ENCODE measurements around the gene SLC45A2. TPM values are rescaled to one million over a fixed set of nuclear protein-coding genes. Genes with fewer than 3 reads are reported as not detected.
"Not testable (repeated sequence)": the region's sequence is repeated elsewhere in the genome, so short reads cannot be mapped to it uniquely, and the experiment has no call there.

SLC45A2 gene
- total and polyA plus RNA-seq, 2 of the 8 experiments (the other 6 are each of a cell fraction or from before 2014, with no cell fraction given), result 0.09 TPM; not detected in 1

DNA sequence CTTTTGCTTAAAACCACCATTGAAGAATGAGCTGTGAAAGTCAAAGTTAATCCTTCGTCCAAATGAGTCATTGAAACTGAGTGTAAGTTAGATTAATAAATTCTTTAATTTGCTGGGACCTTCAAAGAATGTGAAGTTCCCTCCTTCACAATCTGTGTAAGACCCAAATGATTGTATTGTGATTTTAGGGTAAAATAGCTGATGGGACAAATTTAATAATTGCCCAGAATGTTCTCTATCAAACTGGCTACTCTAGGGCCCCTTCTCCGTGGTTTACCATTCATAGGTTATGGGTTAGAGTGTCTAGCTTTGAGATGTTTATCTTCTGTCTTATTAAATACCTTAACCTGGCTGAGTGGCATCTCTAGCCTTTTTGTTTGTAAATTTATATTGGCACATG, 46.6 kb upstream of the SLC45A2 start (continued):
- TF ChIP-seq RFX5 (IDR thresholded peaks at IDR 0.05; ENCODE audit: borderline replicate concordance, low read depth, low read length), result no peak

DNA sequence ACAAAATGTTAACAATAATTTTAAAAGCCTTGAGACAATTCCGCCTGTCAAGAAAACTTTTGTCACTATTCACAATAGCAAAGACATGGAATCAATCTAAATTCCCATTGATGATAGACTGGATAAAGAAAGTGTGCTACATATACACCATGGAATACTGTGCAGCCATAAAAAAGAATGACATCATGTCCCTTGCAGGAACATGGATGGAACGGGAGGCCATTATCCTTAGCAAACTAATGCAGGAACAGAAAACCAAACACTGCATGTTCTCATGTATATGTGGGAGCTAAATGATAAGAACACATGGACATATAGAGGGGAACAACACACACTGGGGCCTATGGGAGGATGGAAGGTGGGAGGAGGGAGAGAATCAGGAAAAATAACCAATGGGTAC, 46.1 kb upstream of the SLC45A2 start:
- CTCF ChIA-PET (ENCODE audit: partially characterized antibody), result interaction anchor here (0.8 kb wide), 1 partner anchor 14 kb away, joined by 3 read pairs; no protein-coding TSS in a partner anchor

More for the DNA sequence above, 46.1 kb upstream of the SLC45A2 start:
- not testable (repeated sequence) for H4K91ac ChIP-seq (replicated peaks; ENCODE audit: insufficient read length, low read length); H2AFZ ChIP-seq (ENCODE audit: low read length); H3K27ac ChIP-seq (ENCODE audit: low read depth, low read length); H2BK20ac ChIP-seq (ENCODE audit: low read length); H3K36me3 ChIP-seq (ENCODE audit: control insufficient read depth in 2 of 4, insufficient read depth in 4 of 4, low read length in 3 of 4); H3K79me1 ChIP-seq (ENCODE audit: low read depth, low read length); H4K8ac ChIP-seq (ENCODE audit: extremely low read depth, insufficient read depth, low read length); H3K9me3 ChIP-seq (ENCODE audit: insufficient read depth in 2 of 2, low read depth in 1 of 2, low read length in 1 of 2); H3K4me1 ChIP-seq (replicated peaks in 1 of 4; ENCODE audit: control insufficient read depth in 3 of 4, insufficient read depth in 4 of 4, low read length in 3 of 4); H4K20me1 ChIP-seq (replicated peaks in 1 of 2; ENCODE audit: control insufficient read depth in 1 of 2, insufficient read depth in 2 of 2, low read length in 2 of 2); H2BK12ac ChIP-seq (ENCODE audit: low read depth, low read length); H3K4me3 ChIP-seq (ENCODE audit: extremely low read depth in 1 of 4, insufficient read depth in 2 of 4, low read depth in 3 of 4, low read length in 4 of 4); H3K4ac ChIP-seq (replicated peaks; ENCODE audit: insufficient read length, low read depth, low read length); H3K4me2 ChIP-seq (ENCODE audit: insufficient read depth in 1 of 2, low read depth in 2 of 2, low read length in 2 of 2); H3K27me3 ChIP-seq (replicated peaks in 1 of 4; ENCODE audit: control insufficient read depth in 3 of 4, extremely low read depth in 1 of 4, insufficient read depth in 3 of 4, low read length in 3 of 4); H2BK5ac ChIP-seq (ENCODE audit: low read depth, low read length); H3K14ac ChIP-seq (ENCODE audit: insufficient read length); H3K23ac ChIP-seq (ENCODE audit: insufficient read length); H2BK120ac ChIP-seq (replicated peaks; ENCODE audit: low read depth, low read length); H3K56ac ChIP-seq (replicated peaks; ENCODE audit: insufficient read length, low read depth, low read length); H3K79me2 ChIP-seq (ENCODE audit: control insufficient read depth in 1 of 2, insufficient read depth in 2 of 2, low read length in 2 of 2); H3K9ac ChIP-seq (replicated peaks in 1 of 4; ENCODE audit: extremely low read depth in 1 of 4, low read depth in 3 of 4, low read length in 3 of 4); FAIRE-seq; H3K23me2 ChIP-seq (ENCODE audit: low read depth, low read length); H2AK5ac ChIP-seq (ENCODE audit: low read depth, low read length); H3K18ac ChIP-seq (ENCODE audit: extremely low read depth, low read length); H4K5ac ChIP-seq (ENCODE audit: insufficient read length, low read depth, low read length); DNase-seq (ENCODE audit: low read depth in 1 of 2, low spot score in 2 of 2); H2BK15ac ChIP-seq (ENCODE audit: low read length)
- WGBS, 2 experiments (ENCODE audit: extremely low coverage in 1 of 2, insufficient coverage in 1 of 2, insufficient read length in 1 of 2, insufficient replicate concordance in 2 of 2, low coverage in 1 of 2, low lambda C conversion rate in 2 of 2, missing lambda C conversion rate in 1 of 2), result 90% methylated on average over 2 of the region's 2 CpGs; no CpG with 5 or more reads in 1 of the 2 experiments
- POLR2A ChIA-PET (ENCODE audit: partially characterized antibody), result interaction anchor here (1.6 kb wide), 1 partner anchor 22 kb away, joined by 5 read pairs; the partner anchor contains the start of gene AMACR
